Sigmoid colon (tissue), 7 donors: ENCODE results near the gene KCNQ5. TPM values are rescaled to one million over a fixed set of nuclear protein-coding genes. Genes with fewer than 3 reads are reported as not detected.

Source experiments
- DNase-seq: peaks from one replicate; pipeline ENCODE4 v3.0.0-alpha.2; 2019
- H3K27ac ChIP-seq, 4 donors: fragments of 200-600 bp; sonication (generic); one replicate each; pipeline ENCODE4 v1.5.1; 2016 to 2019; ENCODE audit warnings: mild to moderate bottlenecking in 1 of 4
- H3K27me3 ChIP-seq, 3 donors: fragments of 200-600 bp; sonication (generic); one replicate each; pipeline ENCODE4 v1.5.1; 2019; ENCODE audit warnings: mild to moderate bottlenecking in 1 of 3
- H3K36me3 ChIP-seq, 4 donors: fragments of 200-600 bp; sonication (generic); one replicate each; pipeline ENCODE4 v1.5.1; 2016 to 2019
- H3K4me1 ChIP-seq, 4 donors: fragments of 200-600 bp; sonication (generic); one replicate each; pipeline ENCODE4 v1.5.1; 2017 to 2019
- H3K4me3 ChIP-seq, 4 donors: fragments of 200-600 bp; sonication (generic); one replicate each; pipeline ENCODE4 v1.5.1; 2017 to 2019; ENCODE audit warnings: mild to moderate bottlenecking in 2 of 4, moderate library complexity in 1 of 4
- H3K9me3 ChIP-seq, 4 donors: fragments of 200-600 bp in 3 of 4; sonication (generic) in 3 of 4; one replicate each; pipeline versions ENCODE4 v1.5.1 to v1.6.1; 2013 to 2019
- EP300 ChIP-seq, 4 donors: sonication (generic); formaldehyde crosslinking; IDR thresholded peaks; one replicate each; pipeline ENCODE4 v1.6.1; 2017; ENCODE audit warnings: antibody characterized with exemption in 4 of 4
- POLR2A ChIP-seq, 2 donors: fragments of 450-650 bp; IDR thresholded peaks; one replicate each; pipeline ENCODE4 v1.6.1; 2016; ENCODE audit warnings: antibody characterized with exemption in 2 of 2, mild to moderate bottlenecking in 2 of 2, moderate library complexity in 2 of 2
- POLR2AphosphoS5 ChIP-seq, 4 donors: sonication (generic); formaldehyde crosslinking; IDR thresholded peaks; one replicate each; pipeline ENCODE4 v1.6.1; 2017; ENCODE audit warnings: antibody characterized with exemption in 4 of 4
- WGBS, 2 donors: extraction: QIAGEN DNeasy Blood & Tissue Kit; methylation state at CpG; one replicate each; pipeline ENCODE4 v1.1.7; 2013; 5-methylcytosine and 5-hydroxymethylcytosine counted together
- intact Hi-C: fragments of 100-400 bp; cut with DNase I; formaldehyde crosslinking; loops from one replicate; pipeline ENCODE4 v1.15.1; 2023
- polyA plus RNA-seq, 3 donors: library from polyadenylated mRNA; stranded (reverse); fragments of 200-250 nt; gene quantifications; one replicate each; pipeline ENCODE4 v1.2.3, GENCODE V29; 2013
- total RNA-seq, 4 donors: library from RNA; depleted of rRNA; stranded (reverse); fragments of >200 nt; gene quantifications; one replicate each; pipeline ENCODE4 v1.1.0, GENCODE V29; 2016
- TF ChIP-seq, protein P1 (sequence below), 4 experiments: fragments of 450-650 bp in 3 of 4; fragments of 200-600 bp in 1 of 4; IDR thresholded peaks; one replicate each; pipeline ENCODE4 v1.5.1; 2016 to 2019; ENCODE audit warnings: antibody characterized with exemption in 4 of 4, mild to moderate bottlenecking in 3 of 4, moderate library complexity in 2 of 4
- donor health status: healthy with polysubstance abuse.
- donor health status: Bipolar disorder and iron deficiency.
- donor health status: healthy.

The KCNQ5 gene
- total and polyA plus RNA-seq, 7 donors: 0.49 to 2.1 (median 1.1) TPM; not detected in 2

- Histone ChIP-seq H3K36me3 (no peaks in the 10 kb centered on the region), H3K4me1 (no peaks in the 10 kb centered on the region), H3K9me3 (no peaks in the 10 kb centered on the region), H3K27ac (no peak overlapping the region), H3K4me3 (no peak overlapping the region), H3K27me3 (no peaks in the 10 kb centered on the region)
- TF ChIP-seq POLR2A (IDR thresholded peaks at IDR 0.05) (no peak), POLR2AphosphoS5 (IDR thresholded peaks at IDR 0.05) (no peak), EP300 (IDR thresholded peaks at IDR 0.05) (no peak)
- TF ChIP-seq, protein P1, sequence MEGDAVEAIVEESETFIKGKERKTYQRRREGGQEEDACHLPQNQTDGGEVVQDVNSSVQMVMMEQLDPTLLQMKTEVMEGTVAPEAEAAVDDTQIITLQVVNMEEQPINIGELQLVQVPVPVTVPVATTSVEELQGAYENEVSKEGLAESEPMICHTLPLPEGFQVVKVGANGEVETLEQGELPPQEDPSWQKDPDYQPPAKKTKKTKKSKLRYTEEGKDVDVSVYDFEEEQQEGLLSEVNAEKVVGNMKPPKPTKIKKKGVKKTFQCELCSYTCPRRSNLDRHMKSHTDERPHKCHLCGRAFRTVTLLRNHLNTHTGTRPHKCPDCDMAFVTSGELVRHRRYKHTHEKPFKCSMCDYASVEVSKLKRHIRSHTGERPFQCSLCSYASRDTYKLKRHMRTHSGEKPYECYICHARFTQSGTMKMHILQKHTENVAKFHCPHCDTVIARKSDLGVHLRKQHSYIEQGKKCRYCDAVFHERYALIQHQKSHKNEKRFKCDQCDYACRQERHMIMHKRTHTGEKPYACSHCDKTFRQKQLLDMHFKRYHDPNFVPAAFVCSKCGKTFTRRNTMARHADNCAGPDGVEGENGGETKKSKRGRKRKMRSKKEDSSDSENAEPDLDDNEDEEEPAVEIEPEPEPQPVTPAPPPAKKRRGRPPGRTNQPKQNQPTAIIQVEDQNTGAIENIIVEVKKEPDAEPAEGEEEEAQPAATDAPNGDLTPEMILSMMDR (IDR thresholded peaks at IDR 0.05): no peak
- DNase-seq: no peak
- WGBS, 2 donors: 58 to 64% methylated on average over 4 of the region's 4 CpGs
- intact Hi-C loops: no loop called here
These were observed 440.3 kb downstream of the KCNQ5 start for GRCh38 chr6:73062130-73062529.

DNA sequence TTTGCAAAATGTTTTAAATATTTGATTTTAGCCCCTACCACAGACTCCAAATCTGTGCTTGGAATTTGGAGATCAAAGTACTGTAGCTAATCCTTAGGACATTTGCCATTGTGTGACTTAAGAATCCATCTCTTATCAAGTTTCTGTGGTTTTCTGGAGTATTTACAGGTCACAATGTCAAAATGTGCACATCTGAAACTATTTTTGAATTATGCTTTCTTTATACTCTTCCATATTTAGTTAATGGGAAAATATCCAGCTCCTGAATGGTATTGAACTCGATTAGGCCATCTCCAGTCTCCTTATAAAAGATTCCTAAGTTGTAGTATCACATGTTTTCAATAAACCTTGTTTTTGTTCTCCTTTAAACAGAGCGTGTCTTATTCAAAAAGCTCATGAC is 441.0 kb downstream of the KCNQ5 start:
- DNase-seq: no peak
- no peak overlapping the region for H3K4me3 ChIP-seq
- no peak overlapping the region for H3K27ac ChIP-seq
- H3K27me3 ChIP-seq: no peaks in the 10 kb centered on the region
- H3K36me3 ChIP-seq: no peaks in the 10 kb centered on the region
- H3K4me1 ChIP-seq: no peaks in the 10 kb centered on the region
- no peak for TF ChIP-seq POLR2AphosphoS5 (IDR thresholded peaks at IDR 0.05)
- no peak for TF ChIP-seq EP300 (IDR thresholded peaks at IDR 0.05)
- no peak for TF ChIP-seq POLR2A (IDR thresholded peaks at IDR 0.05)
- TF ChIP-seq, protein P1 (IDR thresholded peaks at IDR 0.05): no peak
- no peaks in the 10 kb centered on the region for H3K9me3 ChIP-seq
- WGBS, 2 donors: 57 to 80% methylated on average over 2 of the region's 2 CpGs
- intact Hi-C loops: no loop called here

- H3K9me3 ChIP-seq: no peaks in the 10 kb centered on the region
- TF ChIP-seq POLR2A (IDR thresholded peaks at IDR 0.05): no peak
- no peak for TF ChIP-seq POLR2AphosphoS5 (IDR thresholded peaks at IDR 0.05)
- TF ChIP-seq, protein P1 (IDR thresholded peaks at IDR 0.05): no peak
- TF ChIP-seq EP300 (IDR thresholded peaks at IDR 0.05): no peak
- no peaks in the 10 kb centered on the region for H3K4me1 ChIP-seq
- DNase-seq: no peak
- WGBS, 2 donors: 88 to 92% methylated on average over 1 of the region's 1 CpG
- intact Hi-C loops: no loop called here
- H3K36me3 ChIP-seq: no peaks in the 10 kb centered on the region
- H3K4me3 ChIP-seq: no peak overlapping the region
- H3K27ac ChIP-seq: no peak overlapping the region
- no peaks in the 10 kb centered on the region for H3K27me3 ChIP-seq
These were observed 442.4 kb downstream of the KCNQ5 start for GRCh38 chr6:73064266-73064665.

- DNase-seq: no peak
- no peaks in the 10 kb centered on the region for H3K36me3 ChIP-seq
- intact Hi-C loops: no loop called here
- H3K27me3 ChIP-seq: no peaks in the 10 kb centered on the region
- H3K4me1 ChIP-seq: no peaks in the 10 kb centered on the region
- WGBS, 2 donors: 64 to 85% methylated on average over 2 of the region's 2 CpGs
- peaks cover 0 to 1% (median 0%) of the 10 kb centered on the region in 4 donors for H3K9me3 ChIP-seq
- no peak overlapping the region for H3K4me3 ChIP-seq
- no peak overlapping the region for H3K27ac ChIP-seq
- no peak for TF ChIP-seq POLR2A (IDR thresholded peaks at IDR 0.05)
These were observed 451.4 kb downstream of the KCNQ5 start for GRCh38 chr6:73073238-73073637.

- H3K4me3 ChIP-seq: no peak overlapping the region
- no peak for TF ChIP-seq POLR2AphosphoS5 (IDR thresholded peaks at IDR 0.05)
- TF ChIP-seq POLR2A (IDR thresholded peaks at IDR 0.05): no peak
- TF ChIP-seq, protein P1 (IDR thresholded peaks at IDR 0.05): no peak
- no peak for TF ChIP-seq EP300 (IDR thresholded peaks at IDR 0.05)
- H3K27me3 ChIP-seq: no peaks in the 10 kb centered on the region
- no peaks in the 10 kb centered on the region for H3K36me3 ChIP-seq
- H3K9me3 ChIP-seq: peaks cover 0 to 1% (median 0%) of the 10 kb centered on the region in 4 donors
- no peaks in the 10 kb centered on the region for H3K4me1 ChIP-seq
- intact Hi-C loops: no loop called here
- H3K27ac ChIP-seq: no peak overlapping the region
- 41 to 70% methylated on average over 1 of the region's 1 CpG for WGBS, 2 donors
- no peak for DNase-seq
These were observed 452.3 kb downstream of the KCNQ5 start for GRCh38 chr6:73074175-73074574.
